GM21390 (cell line): ENCODE results near the gene SPDYE6.
"Not testable (repeated sequence)": the region's sequence is repeated elsewhere in the genome, so short reads cannot be mapped to it uniquely, and the experiment has no call there.

Experiments
- ATAC-seq: cut with Tn5 transposase; IDR thresholded peaks from one replicate; pipeline ENCODE4 v1.9.1; 2021; ENCODE audit not compliant: unreplicated experiment

Gene SPDYE6

GRCh38 chr7:102364394-102364886 lies 8.2 kb upstream of the SPDYE6 start:
- not testable (repeated sequence) for ATAC-seq

- ATAC-seq = peak; percentile 99
Measured at GRCh38 chr7:102363549-102364393, 7.5 kb upstream of the SPDYE6 start.

DNA sequence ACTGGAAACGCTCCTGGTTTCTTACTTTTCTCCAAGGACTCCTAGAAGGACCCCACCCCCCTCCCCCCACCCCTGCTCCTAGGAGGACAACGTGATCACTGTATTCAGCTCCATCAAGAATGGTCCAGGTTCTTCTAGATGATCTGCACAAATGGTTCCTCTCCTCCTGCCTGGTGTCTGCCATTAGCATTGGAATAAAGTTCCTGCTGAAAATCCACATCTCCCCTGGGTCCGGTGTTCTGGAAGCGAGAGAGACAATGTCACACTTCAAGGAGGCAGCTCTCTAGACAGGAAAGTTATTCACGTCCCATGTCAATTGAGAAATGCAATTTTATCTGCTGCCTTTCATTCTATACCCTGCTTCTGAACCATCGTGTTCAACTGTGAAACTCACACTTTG lies 9.3 kb downstream of the SPDYE6 start:
- not testable (repeated sequence) for ATAC-seq

DNA sequence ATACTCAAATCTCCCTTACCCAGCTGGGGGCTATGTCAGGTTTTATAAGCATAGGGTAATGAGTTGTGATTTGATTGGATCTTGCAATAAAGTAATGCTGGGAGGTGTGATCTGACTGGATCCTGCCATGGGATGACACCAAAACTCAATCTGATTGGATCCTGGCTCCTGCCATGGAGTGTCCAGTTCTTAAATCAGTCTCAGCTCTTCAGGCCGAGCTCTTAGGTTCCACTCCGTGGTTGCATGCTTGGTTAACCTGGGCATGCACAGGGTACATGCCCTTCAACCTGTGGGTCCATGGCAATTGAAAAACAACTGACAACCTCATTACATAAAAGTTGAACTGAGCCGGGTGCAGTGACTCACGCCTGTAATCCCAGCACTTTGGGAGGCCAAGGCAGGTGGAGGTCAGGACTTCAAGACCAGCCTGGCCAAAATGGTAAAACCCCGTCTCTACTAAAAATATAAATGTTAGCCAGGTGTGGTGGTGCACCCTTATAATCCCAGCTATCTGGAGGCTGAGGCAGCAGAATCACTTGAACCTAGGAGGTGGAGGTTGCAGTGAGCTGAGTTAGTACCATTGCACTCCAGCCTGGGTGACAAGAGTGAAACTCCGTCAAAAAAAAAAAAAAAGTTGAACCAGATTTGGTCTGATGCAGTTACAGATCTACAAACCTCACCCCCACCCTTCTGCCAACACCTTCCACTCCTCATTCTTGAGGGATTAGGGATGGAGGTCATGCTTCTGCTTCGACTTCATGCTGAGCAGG lies 15.5 kb downstream of the SPDYE6 start:
- not testable (repeated sequence) for ATAC-seq

DNA sequence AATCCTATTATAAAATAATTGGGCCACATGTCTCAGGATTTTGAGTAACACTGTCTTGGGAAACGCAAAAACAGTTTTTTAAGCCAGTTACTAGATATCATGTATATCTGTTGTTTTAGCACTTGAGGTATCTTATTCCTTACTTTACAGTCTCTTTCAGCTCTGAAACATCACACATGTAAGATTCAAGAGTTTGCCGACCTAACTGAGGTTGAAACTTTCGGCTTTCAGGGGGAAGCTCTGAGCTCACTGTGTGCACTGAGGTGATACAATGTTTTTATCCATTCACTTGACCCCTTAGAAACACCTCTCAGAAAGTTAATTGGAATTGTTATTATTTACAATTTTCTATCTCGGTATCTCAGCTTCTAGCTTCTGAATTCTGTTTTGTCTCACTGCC lies 18.8 kb downstream of the SPDYE6 start:
- ATAC-seq = not testable (repeated sequence)

- not testable (repeated sequence) for ATAC-seq
Measured at GRCh38 chr7:102337002-102337401, 19.2 kb downstream of the SPDYE6 start.

DNA sequence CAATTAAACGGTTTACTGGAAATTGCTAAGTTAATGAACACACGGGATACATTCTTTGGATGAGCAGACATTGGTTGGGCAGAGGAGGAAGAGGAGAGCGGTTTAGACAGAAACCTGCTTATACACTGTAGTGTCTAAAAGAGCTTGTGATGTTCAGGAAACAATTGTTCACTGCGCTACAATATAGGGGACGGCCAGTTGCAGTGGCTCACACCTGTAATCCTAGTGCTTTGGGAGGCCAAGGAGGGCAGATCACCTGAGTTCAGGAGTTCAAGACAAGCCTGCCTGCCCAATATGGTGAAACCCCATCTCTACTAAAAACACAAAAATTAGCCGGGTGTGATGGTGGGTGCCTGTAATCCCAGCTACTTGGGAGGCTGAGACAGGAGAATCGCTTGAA lies 20.7 kb downstream of the SPDYE6 start:
- ATAC-seq = not testable (repeated sequence)

DNA sequence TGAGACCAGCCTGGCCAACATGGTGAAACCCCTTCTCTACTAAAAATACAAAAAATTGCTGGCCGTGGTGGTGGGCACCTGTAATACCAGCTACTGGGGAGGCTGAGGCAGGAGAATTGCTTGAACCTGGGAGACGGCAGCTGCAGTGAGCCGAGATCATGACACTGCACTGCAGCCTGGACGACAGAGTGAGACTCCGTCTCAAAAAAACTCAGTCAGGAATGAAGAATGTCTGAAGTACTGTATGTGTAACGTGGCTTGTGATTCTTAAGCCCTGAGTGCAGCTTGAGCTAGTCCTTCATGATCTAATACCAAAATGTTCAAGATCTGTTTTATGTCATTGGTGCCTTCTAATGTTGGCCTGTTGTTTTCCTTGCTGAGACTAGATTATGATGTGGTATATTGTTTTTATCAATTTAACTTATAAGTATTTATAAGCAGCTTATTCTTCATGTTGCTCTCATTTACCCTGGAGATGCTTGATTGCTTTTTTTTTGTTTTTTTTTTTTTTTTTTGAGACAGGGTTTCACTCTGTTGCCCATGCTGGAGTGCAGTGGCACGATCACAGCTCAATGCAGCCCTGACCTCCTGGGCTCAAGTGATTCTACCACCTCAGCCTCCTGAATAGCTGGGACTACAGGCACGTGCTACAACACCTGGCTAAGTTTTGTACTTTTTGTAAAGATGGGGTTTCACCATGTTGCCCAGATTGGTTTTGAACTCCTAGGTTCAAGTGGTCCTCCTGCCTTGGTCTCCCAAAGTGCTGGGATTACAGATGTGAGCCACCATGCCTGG lies 25.4 kb downstream of the SPDYE6 start:
- ATAC-seq = not testable (repeated sequence)

DNA sequence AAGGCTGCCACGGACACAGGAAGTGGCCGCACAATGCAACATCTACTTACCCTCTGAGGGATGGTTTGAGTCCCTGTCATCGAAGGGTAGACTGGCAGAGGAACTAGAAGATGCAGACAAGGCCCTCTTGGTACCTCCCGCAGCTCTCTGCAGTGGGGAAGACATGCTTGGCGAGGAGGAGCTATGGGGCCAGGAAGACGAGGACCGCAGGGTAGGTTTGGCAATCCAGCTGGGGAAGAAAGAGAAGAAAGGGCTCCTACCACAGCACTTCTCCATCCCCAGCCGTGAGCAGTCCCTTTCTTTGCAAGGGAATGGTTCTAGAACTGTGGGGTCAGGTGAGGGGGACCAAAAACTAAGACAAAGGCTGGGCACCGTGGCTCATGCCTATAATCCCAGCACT lies 26.9 kb downstream of the SPDYE6 start:
- not testable (repeated sequence) for ATAC-seq

DNA sequence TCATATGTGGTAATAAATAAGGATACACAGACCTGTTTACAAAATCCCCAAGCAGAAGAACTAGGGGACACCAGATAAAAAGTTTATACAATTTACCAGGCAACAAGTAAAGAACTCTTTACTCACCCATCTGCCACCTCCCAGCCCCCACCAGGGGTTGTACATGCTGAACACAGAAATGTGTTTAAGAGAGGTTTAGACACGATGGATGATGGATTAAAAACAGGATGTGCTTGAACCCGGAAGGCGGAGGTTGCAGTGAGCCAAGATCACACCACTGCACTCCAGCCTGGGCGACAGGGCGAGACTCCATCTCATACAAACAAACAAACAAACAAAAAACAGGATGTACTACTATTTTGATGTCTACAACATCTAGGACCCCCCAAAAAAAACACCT lies 27.4 kb downstream of the SPDYE6 start:
- ATAC-seq = not testable (repeated sequence)

- not testable (repeated sequence) for ATAC-seq
Measured at GRCh38 chr7:102327183-102327582, 29.1 kb downstream of the SPDYE6 start.

DNA sequence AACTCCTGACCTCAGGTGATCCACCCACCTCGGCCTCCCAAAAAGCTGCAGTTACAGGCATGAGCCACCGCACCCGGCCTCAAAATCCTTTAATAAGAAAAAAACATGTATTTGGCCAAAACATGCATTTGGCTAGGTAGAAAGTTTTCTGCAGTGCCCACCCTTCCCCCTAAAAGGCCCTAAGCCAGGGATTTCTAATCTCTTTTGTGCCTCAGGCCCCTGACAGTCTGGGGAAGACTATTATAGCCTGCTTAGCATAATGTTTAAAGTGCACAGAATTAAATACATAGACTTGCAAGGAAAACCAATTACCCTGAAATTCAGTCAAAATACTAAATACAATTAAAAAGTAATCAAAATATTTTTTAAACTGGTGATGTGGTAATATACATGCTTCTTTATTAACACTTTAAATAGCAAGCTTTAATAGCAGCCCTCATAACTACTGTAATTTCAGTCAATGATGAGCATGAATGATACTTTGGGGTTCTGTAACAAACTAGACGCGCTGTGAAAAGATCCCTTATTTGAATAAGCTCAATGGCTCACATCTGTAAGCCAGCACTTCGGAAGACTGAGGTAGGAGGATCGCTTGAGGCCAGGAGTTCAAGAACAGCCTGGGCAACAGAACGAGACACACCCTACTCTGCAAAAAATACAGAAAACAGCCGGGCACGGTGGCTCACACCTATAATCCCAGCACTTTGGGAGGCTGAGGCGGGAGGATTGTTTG lies 29.9 kb downstream of the SPDYE6 start:
- no peak for ATAC-seq

GRCh38 chr7:102325106-102325505 lies 31.1 kb downstream of the SPDYE6 start:
- ATAC-seq = not testable (repeated sequence)

DNA sequence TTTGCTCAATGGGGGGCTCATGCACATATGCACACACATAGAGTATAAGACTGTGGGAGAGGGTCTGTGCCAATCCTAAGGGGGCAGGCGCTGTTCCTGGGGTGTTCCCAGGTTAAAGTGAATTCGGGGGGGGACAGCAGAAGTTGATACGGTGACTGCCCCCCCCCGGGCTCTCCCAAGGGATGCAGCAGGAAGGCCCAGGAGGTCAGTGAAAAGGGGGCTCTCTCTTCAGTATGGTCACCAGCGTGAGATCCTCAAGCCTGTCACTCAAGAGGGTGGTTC lies 32.4 kb downstream of the SPDYE6 start:
- ATAC-seq = no peak

DNA sequence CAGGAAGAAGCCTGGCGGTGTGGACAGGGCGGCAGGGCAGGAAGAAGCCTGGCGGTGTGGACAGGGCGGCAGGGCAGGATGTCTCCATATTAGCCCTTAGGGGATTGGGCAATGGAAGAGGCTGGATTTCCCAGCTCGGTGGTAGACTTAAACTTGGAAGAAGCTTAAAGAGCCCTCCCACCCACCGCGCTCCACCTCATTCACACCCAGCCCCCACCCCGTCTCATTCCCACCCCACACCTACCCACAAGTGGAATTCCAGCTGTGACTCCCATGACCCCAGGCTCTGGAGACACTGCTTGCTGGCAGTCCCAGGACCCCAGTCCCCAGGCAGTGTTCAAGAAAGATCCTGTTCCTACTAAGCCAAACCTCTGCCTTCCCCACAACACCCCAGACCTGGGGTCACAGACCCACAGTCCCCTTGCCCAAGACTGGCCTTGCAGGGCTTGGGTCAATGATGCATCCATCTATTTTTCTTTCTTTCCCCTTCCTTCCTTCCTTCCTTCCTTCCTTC lies 34.0 kb downstream of the SPDYE6 start:
- ATAC-seq = no peak

GRCh38 chr7:102321351-102322201 lies 34.7 kb downstream of the SPDYE6 start:
- ATAC-seq = no peak

DNA sequence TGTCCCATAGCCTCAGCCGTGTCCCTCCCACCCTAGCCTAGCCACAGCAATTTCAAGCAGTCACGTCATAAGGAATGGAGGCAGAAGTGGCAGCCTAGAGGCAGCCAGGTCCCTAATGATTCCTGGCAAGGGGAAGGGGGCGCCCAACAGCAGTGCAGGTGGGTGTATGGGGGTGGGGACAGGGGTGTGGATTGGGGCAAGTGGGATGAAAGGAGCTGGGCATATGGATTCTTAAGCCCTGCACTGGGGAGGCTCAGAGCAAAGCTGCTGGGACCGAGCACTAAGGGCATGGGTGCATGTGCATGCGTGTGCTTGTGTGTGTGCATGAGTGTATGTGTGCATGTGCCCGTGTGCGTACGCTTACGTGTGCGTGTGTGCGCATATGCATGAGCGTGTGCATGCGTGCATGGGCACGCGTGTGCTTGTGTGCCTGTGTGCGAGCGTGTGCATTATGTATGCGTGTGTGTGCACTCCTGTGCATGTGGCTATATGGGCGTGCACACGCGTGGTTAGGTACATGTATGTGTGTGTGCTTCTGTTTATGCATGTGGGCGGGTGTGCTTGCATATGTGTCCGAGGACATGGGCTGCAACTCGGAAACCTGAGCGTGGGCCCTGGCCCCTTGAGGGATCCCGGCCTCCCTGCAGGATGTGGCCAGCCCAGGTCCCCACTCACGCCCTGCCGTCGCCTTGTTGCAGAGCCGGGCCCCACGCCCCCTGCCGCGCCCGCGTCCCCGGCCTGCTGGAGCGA lies 35.5 kb downstream of the SPDYE6 start:
- ATAC-seq = no peak

DNA sequence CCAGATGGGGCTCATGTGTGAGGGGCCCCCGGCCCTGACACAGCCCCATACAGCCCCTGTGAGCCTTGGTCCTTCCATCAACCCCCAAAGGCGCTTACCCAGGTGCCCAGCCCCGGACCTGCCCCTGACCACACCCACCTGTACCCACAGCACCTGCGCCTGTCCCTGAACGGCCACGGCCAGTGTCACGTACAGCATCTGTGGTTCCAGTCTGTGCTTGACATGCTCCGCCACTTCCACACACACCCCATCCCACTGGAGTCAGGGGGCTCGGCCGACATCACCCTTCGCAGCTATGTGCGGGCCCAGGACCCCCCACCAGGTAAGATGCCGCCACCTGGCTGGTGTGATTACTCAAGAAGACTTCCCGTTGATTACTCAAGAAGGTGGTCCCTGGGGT lies 36.1 kb downstream of the SPDYE6 start:
- ATAC-seq = no peak

GRCh38 chr7:102319671-102320070 lies 36.6 kb downstream of the SPDYE6 start:
- ATAC-seq = no peak
